ENCODE data around the gene TLE5. TPM values are rescaled to one million over a fixed set of nuclear protein-coding genes. Genes with fewer than 3 reads are reported as not detected.
"Not testable (repeated sequence)": the region's sequence is repeated elsewhere in the genome, so short reads cannot be mapped to it uniquely, and the experiment has no call there.

TLE5 gene
- polyA plus RNA-seq, 1 donor from 2014 or later, result 443 TPM

DNA sequence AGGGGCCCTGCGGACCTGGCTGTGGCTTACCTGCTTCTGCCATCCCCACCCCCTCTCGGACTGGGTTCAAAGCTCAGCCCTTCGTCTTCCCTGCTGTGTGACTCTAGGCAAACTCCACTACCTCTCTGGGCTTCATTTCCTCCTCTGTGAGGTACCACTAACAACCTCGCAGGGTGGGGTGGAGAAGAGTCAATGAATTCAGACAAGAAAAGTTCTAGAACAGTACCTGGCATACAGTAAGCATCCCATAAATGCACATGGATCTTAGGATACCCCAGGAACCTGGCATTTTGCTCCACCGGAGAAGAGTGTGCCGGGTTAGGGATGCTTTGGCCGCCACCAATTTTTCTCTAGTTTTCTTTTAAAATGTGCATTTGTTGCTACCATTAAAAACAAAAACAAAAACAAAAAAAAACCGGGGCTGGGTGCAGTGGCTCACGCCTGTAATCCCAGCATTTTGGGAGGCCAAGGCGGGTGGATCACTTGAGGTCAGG lies 3.4 kb downstream of the TLE5 start:
- Mint-ChIP-seq H3K36me3 (peaks cover 4% of the 10 kb centered on the region), H3K27me3 (no peaks in the 10 kb centered on the region), H3K4me3 (peak overlapping the region in 1 of 4 donors; percentile 80), H3K27ac (peak overlapping the region in 1 of 3 donors; percentile 7), H3K9me3 (peaks cover 0 to 2% (median 0%) of the 10 kb centered on the region in 3 donors), H3K4me1 (peaks cover 15 to 33% (median 20%) of the 10 kb centered on the region in 3 donors)

DNA sequence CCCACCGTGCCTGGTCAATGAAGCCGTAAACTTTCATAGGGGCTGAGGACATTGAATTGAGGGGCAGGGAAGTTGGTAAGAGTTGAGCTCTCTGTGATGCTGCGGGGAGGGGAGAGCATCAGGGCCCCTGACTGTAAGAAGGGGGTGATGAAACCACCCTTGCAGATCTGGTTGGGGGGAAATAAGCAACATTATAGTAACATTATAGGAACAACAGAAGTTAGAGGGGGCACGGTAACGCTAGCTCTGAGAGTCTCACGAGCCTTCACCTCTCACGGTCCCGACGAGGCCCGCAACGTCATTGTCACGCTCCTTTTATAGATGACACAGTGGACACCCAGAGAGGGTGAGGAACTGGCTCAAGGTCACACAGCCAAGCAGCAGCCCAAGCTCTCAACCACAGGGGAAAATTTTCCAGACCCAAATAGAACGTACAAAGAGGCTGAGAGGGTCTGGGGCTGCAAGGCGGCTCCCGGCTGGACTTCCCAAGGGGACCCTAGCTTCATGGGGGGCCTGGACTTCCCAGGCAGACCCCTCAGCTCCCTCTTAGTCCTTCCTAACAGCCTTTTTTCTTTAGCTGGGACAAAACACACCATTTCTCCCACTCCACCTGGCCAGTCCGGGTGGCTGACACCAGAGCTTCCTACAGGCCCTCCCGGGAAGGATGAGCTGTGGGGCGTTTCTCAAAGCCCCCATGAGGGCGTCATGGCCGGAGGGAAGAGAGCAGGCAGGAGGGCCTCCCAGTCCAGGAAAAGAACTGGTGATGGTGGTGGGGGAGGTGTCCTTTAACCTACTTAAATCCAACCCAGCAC lies 4.1 kb downstream of the TLE5 start:
- Mint-ChIP-seq H3K9me3 (peaks cover 0 to 2% (median 0%) of the 10 kb centered on the region in 3 donors), H3K4me3 (peak overlapping the region in 2 of 4 donors; percentile 58 to 80), H3K27ac (peak overlapping the region in 2 of 3 donors; percentile 43 to 63), H3K27me3 (no peaks in the 10 kb centered on the region), H3K36me3 (peaks cover 4% of the 10 kb centered on the region), H3K4me1 (peaks cover 14 to 29% (median 15%) of the 10 kb centered on the region in 3 donors)

DNA sequence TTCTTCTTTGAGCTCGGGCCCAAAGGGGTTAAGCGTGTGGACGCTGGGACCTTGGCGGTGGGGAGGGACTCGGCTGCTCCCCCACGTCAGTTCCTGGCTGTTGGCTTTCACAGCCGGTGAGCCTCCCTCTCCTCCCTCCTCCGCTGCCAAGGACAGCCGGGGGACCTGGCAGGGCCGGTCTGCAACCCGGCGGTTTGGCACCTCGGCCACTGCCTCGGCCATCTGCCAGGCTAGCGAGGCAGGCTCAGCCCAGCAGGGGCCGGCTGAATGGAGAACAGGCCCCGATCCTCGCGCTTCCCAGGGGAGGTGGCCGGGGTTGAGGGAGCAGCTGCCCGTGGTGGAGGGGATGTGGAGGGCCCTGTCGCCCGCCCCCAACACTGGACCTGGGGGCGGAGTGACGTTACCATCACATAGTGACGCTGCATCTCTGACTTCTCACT lies 5.0 kb downstream of the TLE5 start:
- H3K4me1 Mint-ChIP-seq, result peaks cover 14 to 25% (median 15%) of the 10 kb centered on the region in 3 donors
- no peak overlapping the region for H3K27ac Mint-ChIP-seq
- H3K4me3 Mint-ChIP-seq, result no peak overlapping the region
- peaks cover 8% of the 10 kb centered on the region for H3K36me3 Mint-ChIP-seq
- no peaks in the 10 kb centered on the region for H3K27me3 Mint-ChIP-seq
- no peaks in the 10 kb centered on the region for H3K9me3 Mint-ChIP-seq

GRCh38 chr19:3056417-3057088 lies 5.7 kb downstream of the TLE5 start:
- H3K27ac Mint-ChIP-seq, result no peak overlapping the region
- H3K4me1 Mint-ChIP-seq, result peaks cover 14 to 25% (median 15%) of the 10 kb centered on the region in 3 donors
- no peaks in the 10 kb centered on the region for H3K9me3 Mint-ChIP-seq
- H3K36me3 Mint-ChIP-seq, result peaks cover 8% of the 10 kb centered on the region
- no peaks in the 10 kb centered on the region for H3K27me3 Mint-ChIP-seq
- H3K4me3 Mint-ChIP-seq, result no peak overlapping the region

GRCh38 chr19:3055741-3056416 lies 6.4 kb downstream of the TLE5 start:
- H3K27me3 Mint-ChIP-seq, result no peaks in the 10 kb centered on the region
- H3K27ac Mint-ChIP-seq, result peak overlapping the region in 1 of 3 donors; percentile 39
- H3K9me3 Mint-ChIP-seq, result no peaks in the 10 kb centered on the region
- H3K36me3 Mint-ChIP-seq, result peaks cover 8% of the 10 kb centered on the region
- H3K4me1 Mint-ChIP-seq, result peaks cover 12 to 23% (median 13%) of the 10 kb centered on the region in 3 donors
- H3K4me3 Mint-ChIP-seq, result no peak overlapping the region

DNA sequence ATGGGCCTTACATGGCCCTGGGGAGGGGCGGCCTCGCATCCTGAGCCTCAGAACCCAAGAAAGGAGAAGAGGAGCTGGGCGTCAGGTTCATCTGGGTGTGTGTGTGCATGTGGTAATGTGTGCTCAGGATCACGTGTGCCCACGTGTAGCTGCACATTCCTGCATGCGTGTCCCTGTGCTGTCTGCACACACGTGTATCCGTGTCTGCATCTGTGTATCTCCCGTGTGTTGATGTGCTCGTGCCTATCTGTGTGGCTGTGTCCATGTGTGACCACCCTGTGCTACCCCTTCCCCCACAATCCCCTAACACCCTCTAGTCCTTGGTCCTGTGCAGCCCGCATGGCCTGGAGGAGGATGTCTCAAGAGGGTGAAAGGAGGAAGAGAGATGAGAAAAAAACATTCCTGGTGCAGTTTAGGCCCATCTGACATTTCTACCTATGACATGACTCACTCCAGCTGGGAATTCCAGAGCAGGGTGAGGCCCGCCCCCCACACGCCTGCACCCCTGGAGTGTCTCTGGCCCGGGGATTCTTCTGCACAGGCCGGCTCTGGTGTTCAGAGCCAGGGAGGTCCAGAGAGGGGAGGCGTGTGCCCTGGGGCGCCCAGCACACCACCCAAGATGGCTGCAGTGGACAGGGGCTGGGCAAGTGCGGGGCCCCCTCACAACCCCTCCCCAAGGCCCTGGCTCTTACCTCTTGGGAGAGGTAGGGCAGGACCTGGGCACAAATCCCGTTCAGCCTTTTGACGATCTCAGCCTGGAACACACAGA lies 7.1 kb downstream of the TLE5 start:
- Mint-ChIP-seq H3K4me3 (peak overlapping the region in 2 of 4 donors; percentile 16 to 47), H3K4me1 (peaks cover 6 to 19% (median 8%) of the 10 kb centered on the region in 3 donors), H3K27me3 (no peaks in the 10 kb centered on the region), H3K27ac (peak overlapping the region; percentile 39 to 83 (median 76)), H3K9me3 (no peaks in the 10 kb centered on the region), H3K36me3 (peaks cover 8% of the 10 kb centered on the region)

- peaks cover 8% of the 10 kb centered on the region for H3K36me3 Mint-ChIP-seq
- H3K27ac Mint-ChIP-seq, result peak overlapping the region; percentile 29 to 83 (median 76)
These were observed 7.9 kb downstream of the TLE5 start for GRCh38 chr19:3054265-3054971.

DNA sequence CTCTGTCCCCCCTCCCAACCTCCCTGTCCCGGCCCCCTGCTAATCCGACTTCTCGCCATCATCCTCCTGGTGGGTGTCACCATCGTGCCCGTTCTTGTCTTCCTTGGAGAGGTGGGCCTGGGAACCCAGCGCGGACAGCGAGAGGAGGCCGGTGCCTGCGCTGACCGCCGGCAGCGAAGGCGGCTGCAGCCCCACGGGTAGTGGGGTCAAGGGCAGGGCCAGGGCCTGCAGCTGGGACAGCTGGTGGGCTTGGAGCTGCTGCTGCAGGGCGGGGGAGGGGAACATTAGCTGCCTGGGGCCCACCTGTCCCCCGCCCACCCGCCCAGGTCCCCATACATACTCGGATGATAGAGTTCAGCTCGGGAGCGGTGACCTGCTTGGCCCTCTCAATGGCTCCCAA lies 8.5 kb downstream of the TLE5 start:
- peaks cover 8% of the 10 kb centered on the region for H3K36me3 Mint-ChIP-seq
- H3K4me3 Mint-ChIP-seq, result peak overlapping the region in 1 of 4 donors; percentile 17
- H3K27me3 Mint-ChIP-seq, result peaks cover 4% of the 10 kb centered on the region
- H3K4me1 Mint-ChIP-seq, result peaks cover 5 to 17% (median 13%) of the 10 kb centered on the region in 3 donors
- H3K27ac Mint-ChIP-seq, result no peak overlapping the region
- no peaks in the 10 kb centered on the region for H3K9me3 Mint-ChIP-seq

More at GRCh38 chr19:3054265-3054971, 7.9 kb downstream of the TLE5 start:
- Mint-ChIP-seq H3K4me3 (peak overlapping the region in 3 of 4 donors; percentile 16 to 51 (median 47)), H3K4me1 (peaks cover 2 to 14% (median 8%) of the 10 kb centered on the region in 3 donors), H3K27me3 (no peaks in the 10 kb centered on the region), H3K9me3 (no peaks in the 10 kb centered on the region)

- Mint-ChIP-seq H3K4me1 (peaks cover 5 to 18% (median 13%) of the 10 kb centered on the region in 3 donors), H3K9me3 (no peaks in the 10 kb centered on the region), H3K36me3 (peaks cover 8% of the 10 kb centered on the region), H3K27ac (no peak overlapping the region), H3K4me3 (no peak overlapping the region), H3K27me3 (peaks cover 4% of the 10 kb centered on the region)
These were observed 9.1 kb downstream of the TLE5 start for GRCh38 chr19:3053218-3053621.

DNA sequence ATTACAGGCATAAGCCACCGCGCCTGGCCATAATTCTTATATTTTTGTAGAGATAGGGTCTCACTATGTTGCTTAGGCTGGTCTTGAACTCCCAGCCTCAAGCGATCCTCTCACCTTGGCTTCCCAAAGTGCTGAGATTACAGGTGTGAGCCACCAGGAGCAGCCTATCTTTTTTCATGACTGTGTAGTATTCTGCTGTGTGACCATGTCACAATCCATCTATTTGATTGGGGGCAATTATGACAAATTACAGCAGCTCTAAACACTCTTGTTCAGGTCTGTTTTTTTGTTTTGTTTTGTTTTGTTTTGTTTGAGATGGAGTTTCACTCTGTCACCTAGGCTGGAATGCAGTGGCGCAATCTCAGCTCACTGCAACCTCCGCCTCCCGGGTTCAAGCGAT lies 12.3 kb downstream of the TLE5 start:
- H3K4me3 Mint-ChIP-seq, H3K36me3 Mint-ChIP-seq, H3K27me3 Mint-ChIP-seq, H3K9me3 Mint-ChIP-seq: not testable (repeated sequence)
- peak overlapping the region in 1 of 3 donors; percentile 19 for H3K27ac Mint-ChIP-seq
- peaks cover 13 to 25% (median 17%) of the 10 kb centered on the region in 3 donors for H3K4me1 Mint-ChIP-seq

DNA sequence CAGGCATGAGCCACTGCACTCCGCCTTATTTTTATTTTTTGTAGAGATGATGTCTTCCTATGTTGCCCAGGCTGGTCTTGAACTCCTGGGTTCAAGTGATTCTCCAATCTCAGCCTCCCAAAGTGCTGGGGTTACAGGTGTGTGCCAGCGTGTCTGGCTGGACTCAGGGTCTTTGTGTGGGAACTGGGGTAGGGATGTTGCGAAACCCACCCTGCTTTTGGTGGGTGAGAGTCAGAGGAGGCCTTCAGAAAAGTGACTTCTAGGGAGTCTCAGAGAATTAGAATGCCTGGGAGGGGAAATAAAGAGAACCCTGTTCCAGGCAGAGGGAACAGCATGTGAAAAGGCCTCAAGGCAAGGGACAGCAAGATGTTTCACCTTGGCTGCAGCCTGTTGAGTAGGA lies 13.2 kb downstream of the TLE5 start:
- no peak overlapping the region for H3K27ac Mint-ChIP-seq
- peaks cover 12 to 17% (median 12%) of the 10 kb centered on the region in 3 donors for H3K4me1 Mint-ChIP-seq

DNA sequence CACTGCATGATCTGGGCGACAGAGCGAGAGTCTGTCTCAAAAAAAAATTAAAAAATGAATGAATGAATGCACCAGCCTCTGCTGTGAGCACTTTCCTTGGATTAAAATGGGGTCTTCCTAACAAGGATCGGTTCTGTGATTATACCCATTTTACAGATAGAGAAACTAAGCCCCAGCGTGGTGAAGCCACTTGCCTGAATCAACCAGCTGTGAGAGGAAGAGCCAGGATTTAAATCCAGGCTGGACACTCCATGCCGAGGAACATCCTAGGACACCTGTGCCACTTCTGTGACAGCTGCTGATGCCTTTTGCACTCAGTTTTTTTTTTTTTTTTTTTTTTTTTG lies 14.1 kb downstream of the TLE5 start:
- Mint-ChIP-seq H3K4me3 (peak overlapping the region in 2 of 4 donors; percentile 87 to 89), H3K27ac (no peak overlapping the region), H3K36me3 (peaks cover 4% of the 10 kb centered on the region), H3K9me3 (no peaks in the 10 kb centered on the region), H3K27me3 (peaks cover 6% of the 10 kb centered on the region), H3K4me1 (peaks cover 12 to 17% (median 12%) of the 10 kb centered on the region in 3 donors)

More for the DNA sequence above, 13.2 kb downstream of the TLE5 start:
- H3K4me3 Mint-ChIP-seq, result peak overlapping the region in 2 of 4 donors; percentile 51 to 55
- H3K36me3 Mint-ChIP-seq, result peaks cover 4% of the 10 kb centered on the region
- no peaks in the 10 kb centered on the region for H3K9me3 Mint-ChIP-seq
- peaks cover 6% of the 10 kb centered on the region for H3K27me3 Mint-ChIP-seq

DNA sequence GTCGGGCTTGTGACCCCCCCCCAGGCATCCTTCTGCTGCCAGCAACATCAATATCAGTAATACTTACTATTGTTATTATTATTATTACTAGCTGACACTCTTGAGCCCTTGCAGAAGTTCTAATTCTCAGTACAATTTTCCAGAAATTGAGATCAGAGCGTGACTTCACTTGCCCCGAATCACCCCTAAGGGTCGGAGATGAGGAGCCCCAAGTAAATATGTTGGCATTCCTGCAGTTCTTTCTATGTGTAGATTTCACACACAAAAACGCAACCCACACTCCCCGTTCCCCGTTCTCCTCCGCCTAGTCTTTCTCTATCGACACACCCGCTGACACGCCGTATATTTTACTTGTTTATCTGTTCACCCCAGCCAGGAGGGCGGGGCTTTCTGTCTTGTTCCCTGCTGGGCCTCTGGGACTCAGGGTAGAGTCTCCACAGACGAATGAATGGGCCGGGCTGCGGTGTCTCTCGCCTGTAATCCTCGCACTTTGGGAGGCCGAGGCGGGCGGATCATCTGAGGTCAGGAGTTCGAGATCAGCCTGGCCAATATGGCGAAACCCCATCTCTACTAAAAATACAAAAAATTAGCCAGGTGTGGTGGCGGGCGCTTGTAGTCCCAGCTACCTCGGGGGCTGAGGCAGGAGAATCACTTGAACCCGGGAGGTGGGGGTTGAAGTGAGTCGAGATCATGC lies 14.7 kb downstream of the TLE5 start:
- Mint-ChIP-seq H3K4me1 (peaks cover 13 to 19% (median 13%) of the 10 kb centered on the region in 3 donors), H3K9me3 (no peaks in the 10 kb centered on the region), H3K27me3 (peaks cover 6% of the 10 kb centered on the region)

More for the DNA sequence above, 14.7 kb downstream of the TLE5 start:
- Mint-ChIP-seq H3K4me3 (peak overlapping the region; percentile 77 to 95 (median 88)), H3K27ac (peak overlapping the region in 1 of 3 donors; percentile 82), H3K36me3 (peaks cover 2% of the 10 kb centered on the region)

All from IgD-negative memory B cell (primary cell).